HG02623 (cell line): Measurements from ENCODE around the gene CMPK1.

Experiments
- ATAC-seq: cut with Tn5 transposase; IDR thresholded peaks from one replicate; pipeline ENCODE4 v1.9.1; 2021; ENCODE audit warnings: moderate library complexity; ENCODE audit not compliant: unreplicated experiment

CMPK1 gene

DNA sequence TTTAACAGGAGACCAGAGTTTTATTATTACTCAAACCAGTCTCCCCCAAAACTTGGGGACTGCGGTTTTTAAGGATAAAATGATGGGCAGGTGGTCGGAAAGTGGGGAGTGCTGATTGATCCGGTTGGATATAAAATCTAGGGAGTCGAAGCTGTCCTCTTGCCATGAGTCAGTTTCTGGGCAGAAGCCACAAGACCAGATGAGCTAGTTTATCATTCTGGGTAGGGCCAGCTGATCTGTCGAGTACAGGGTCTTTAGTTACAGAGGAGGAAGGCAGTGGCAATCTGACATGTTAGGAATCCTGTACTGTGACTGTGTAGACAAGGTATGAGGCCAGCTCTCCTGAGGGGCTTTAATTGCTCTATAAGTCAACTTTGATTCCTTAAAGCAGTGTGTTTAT, 59.6 kb downstream of the CMPK1 start:
- no peak for ATAC-seq

- ATAC-seq = no peak
These were observed 61.8 kb downstream of the CMPK1 start for GRCh38 chr1:47395433-47395832.

- no peak for ATAC-seq
These were observed 63.1 kb downstream of the CMPK1 start for GRCh38 chr1:47396671-47397196.

DNA sequence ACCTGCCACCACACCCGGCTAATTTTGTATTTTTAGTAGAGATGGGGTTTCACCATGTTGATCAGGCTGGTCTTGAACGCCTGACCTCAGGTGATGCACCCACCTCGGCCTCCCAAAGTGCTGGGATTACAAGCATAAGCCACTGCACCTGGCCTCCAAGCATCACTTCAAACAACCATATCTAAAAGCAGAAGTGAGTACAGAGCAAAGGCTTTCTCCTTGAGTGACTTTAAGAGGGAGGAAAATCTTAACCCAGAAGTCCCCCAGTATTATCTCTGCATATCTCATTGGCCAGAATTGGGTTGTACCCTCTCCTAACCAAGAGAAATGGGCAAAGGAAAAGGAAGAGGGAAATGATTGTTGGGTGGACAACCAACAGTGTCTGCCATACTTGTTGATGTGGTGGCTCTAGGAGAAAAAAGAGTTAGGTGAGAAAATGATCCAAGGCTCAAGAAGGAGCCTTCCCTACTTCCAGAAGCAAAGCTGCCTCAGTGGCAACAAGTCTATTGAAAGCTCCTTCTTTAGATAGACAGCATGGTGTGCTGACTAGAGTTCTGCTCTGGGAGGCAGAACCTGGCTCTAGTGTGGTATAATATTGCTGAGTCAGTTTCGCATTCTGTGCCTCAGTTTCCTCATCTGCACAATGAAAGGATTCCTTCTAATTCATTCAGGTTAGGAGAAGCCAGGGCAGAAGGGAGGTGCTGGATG, 65.7 kb downstream of the CMPK1 start:
- ATAC-seq = no peak

- no peak for ATAC-seq
These were observed 66.2 kb downstream of the CMPK1 start for GRCh38 chr1:47399846-47400155.

- no peak for ATAC-seq
These were observed 68.2 kb downstream of the CMPK1 start for GRCh38 chr1:47401761-47402160.

- no peak for ATAC-seq
These were observed 69.0 kb downstream of the CMPK1 start for GRCh38 chr1:47402591-47402990.

GRCh38 chr1:47403321-47403910, 69.8 kb downstream of the CMPK1 start:
- no peak for ATAC-seq

- no peak for ATAC-seq
These were observed 72.1 kb downstream of the CMPK1 start for GRCh38 chr1:47405697-47406096.

DNA sequence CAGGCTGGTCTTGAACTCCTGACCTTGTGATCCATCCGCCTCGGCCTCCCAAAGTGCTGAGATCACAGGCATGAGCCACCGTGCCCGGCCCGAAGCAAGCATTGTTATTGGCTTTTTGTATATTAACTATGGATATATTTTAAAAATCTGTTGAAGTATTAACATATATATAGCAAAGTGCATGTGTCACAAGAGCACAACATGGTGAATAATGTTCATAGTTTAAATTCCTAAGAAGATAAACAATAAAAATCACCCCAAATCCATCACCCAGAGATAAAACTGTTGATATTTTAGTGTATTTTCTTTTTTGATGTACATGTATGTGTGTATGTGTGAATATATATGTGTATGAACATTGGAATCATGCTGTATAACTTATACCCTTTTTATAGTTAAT, 73.4 kb downstream of the CMPK1 start:
- no peak for ATAC-seq

- no peak for ATAC-seq
These were observed 73.9 kb downstream of the CMPK1 start for GRCh38 chr1:47407481-47407880.

DNA sequence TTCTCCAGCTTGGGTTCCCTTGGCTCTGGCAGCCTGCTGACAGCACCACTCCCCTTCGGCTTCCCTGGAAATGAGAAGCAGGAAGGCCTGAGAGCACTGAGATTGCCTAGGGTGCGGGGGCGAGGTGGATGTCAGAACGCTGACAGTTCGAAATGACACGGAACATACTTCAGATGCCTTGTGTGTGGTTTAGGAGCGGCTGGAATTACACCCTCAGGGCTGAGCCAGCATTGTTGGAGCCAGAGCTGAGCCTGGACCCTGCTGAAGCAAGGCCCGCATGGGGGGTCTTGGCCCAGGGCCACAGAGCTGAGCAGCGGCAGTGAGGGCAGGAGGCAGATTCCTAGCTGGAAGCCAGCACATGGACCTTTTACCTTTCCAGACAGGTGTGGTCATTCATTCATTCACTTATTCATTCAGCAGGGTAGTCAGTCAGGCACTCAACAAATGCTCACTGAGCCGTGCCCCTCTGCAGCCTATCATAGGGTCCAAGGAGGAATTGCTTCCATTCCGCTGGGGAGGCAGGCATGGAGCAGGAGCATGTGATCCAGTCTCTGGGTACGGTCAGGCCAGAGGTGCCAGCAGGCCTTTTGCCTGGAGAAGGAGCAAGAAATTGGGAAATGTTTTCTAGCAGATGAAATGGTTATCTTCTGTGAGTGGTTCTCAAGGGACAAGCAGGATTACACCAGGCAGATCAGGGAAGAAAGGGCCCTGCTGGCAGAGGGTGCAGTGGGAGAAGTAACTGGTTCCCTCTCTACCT, 75.9 kb downstream of the CMPK1 start:
- ATAC-seq = no peak

DNA sequence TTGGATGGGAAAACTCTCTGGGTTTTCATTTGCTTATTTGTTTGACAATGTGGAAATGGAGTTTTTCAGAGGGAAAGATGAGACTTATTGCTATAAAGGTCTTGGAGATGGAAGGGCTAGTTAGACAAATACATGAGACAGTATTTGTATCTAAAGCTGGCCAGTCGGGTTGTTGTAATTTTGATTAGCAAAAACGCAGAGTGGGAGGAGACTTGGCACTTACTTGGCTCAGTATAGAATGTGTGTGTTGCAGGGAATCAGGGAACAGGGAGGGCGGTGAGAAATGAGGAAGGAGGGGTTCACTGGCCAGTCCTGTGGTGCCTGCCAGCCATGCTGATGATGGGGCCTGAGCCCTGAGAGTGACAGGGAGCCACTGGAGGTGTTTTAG, 76.5 kb downstream of the CMPK1 start:
- no peak for ATAC-seq

DNA sequence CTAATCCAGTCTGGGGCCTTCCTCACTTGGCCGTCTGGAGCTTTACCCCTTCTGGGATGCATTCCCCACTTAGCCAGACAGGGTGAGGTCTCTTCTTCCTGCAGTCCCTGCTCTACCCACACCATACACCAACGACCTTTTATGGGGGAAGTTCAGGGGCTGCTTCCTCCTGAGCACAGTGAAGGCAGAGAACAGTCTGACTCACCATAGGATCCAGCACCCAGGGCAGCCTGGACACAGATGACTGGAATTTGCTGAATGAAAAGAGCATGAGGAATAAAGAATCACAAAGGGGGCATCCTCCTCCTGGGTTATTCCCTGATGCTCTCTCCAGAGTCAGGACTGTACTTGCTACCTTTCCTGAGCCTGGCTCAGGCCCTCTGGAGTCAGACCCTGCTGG, 77.8 kb downstream of the CMPK1 start:
- ATAC-seq = no peak

- no peak for ATAC-seq
These were observed 78.8 kb downstream of the CMPK1 start for GRCh38 chr1:47412437-47412836.

DNA sequence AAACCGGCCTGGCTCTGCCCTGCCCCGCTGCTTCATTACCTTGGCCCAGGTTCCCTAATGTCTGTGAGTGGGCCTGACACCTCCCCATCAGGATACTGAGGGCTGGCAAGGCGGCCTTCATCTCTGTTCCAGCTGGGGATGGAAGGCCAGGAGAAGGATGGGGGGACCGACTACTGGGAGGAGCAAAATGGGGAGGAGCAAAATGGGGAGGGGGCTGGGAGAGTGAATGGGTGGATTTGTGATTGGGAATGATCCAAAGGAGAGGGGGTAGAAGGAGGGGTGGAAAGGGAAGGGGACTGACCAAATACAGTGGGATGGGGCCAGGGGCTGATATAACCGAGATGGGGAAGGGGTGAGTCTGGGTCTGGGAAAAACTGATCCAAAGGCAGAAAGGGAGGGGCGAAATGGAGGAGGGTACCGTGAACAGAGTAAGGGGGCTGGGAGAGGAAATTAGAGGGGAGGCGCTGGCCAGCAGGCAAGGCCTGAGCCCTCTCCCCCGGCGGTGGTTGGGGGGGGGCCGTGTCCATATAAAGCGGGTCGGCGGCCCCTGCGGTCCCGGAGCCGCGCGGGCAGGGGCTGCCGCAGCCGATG, 82.2 kb downstream of the CMPK1 start, which contains the start of gene FOXE3:
Gene FOXE3 (plus strand): TSS at position 558 of the 591 bp plus-strand sequence. CDS start 31 bp downstream, at position 589.
- no peak for ATAC-seq

GRCh38 chr1:47416319-47417169, 83.0 kb downstream of the CMPK1 start:
- ATAC-seq = no peak

DNA sequence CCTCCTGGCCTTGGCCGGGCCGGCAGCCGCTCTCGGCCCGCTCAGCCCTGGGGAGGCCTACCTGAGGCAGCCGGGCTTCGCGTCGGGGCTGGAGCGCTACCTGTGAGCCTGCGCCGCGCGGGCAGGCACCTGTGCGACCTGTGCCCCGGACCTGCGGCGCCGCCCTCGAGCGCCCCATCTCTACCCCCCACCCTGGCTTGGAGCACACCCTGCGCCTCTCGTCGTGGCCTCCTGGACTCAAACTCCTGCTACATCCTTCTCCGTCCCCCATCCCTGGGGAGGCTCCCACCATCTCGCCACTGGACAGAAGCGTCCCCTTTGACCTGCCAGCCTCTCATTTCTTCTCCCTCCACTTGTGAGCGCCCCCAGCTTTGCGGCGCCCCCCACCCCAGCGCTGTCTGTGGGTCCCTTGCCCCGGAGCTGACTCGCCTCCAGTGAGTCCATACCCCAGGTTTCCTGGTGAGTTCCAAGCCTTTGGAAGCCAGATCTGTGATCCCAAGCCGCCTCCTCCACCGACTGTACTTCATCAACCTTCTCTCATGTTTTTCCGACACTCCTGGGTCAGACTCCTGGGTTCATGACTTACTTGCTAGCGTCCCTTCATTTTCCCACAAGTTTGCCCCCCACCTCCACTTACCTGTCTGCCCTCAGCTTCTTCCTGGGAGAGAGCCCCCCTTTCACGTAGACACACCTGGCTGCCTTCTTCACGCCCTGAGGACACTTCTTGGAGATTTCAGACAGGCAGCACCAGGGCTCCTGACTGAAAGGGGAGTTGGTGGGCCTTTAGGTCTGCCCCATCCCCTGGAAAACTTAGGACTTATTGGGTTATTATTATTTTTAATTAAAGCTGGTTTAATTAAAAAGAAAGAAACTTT, 83.8 kb downstream of the CMPK1 start:
- no peak for ATAC-seq

DNA sequence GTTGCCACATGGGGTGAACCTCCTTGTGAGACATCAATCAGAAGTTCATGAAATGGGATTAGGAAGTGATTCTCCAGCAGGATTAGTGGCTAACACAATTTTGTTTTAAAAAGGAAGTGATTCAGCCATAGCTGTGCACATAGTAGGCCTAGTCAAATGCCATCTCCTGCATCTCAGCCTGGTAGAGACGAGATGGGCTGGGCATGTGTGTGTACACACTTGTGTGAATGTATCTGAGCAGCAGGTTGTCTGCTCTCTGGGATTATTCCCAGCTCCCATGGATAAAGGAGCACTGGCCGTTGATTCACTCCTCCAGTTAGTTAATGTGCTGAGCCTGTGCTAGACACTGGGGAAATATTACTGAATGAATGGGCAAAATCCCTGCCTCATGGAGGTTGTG, 84.5 kb downstream of the CMPK1 start:
- ATAC-seq = no peak
